GM19452 (cell line): ENCODE data around the gene SUZ12.
"Not testable (repeated sequence)": the region's sequence is repeated elsewhere in the genome, so short reads cannot be mapped to it uniquely, and the experiment has no call there.

ENCODE experiments used
- ATAC-seq: cut with Tn5 transposase; IDR thresholded peaks from one replicate; pipeline ENCODE4 v1.9.1; 2021; ENCODE audit not compliant: unreplicated experiment

SUZ12 gene

DNA sequence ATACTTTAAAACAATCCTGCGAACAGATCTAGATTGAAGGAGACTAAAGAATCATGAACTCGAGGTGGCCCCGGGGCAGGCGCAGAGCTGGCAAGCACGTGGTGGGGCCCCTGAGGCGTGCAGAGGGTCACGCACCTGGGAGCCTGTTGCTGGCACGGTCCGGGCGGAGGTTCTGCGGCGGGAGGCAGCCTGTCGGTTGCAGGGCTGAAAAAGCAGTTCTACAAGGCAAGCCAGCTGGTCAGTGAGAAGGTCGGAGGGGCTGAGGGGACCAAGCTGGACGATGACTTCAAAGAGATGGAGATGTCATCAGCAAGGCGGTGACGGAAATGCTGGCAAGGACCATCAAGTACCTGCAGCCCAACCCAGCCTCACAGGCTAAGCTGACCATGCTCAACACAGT, 103.4 kb downstream of the SUZ12 start:
- ATAC-seq: not testable (repeated sequence)

DNA sequence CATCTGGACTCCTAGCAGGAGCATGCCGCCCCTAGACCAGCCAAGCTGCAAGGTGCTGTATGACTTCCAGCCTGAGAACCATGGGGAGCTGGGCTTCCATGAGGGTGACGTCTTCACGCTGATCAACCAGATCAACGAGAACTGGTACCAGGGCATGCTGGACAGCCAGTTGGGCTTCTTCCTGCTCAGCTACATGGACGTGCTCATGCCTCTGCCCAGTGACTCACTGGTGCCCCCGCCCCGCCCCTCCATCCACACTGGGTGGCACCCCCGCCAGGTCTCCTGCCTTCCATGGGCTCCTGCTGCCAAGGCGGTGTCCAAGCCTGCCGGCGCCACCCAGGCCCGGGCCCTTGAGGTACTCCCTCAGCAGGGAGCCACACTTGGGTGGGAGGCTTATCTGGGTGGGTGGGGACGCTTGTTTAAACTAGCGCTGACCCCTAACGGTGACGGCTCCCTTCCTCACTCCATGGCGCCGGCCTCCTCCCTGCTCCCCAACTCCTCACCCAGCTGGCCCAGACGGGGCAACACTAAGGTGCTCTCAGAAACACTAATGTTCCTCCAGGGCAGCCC, 104.6 kb downstream of the SUZ12 start:
- ATAC-seq: not testable (repeated sequence)

DNA sequence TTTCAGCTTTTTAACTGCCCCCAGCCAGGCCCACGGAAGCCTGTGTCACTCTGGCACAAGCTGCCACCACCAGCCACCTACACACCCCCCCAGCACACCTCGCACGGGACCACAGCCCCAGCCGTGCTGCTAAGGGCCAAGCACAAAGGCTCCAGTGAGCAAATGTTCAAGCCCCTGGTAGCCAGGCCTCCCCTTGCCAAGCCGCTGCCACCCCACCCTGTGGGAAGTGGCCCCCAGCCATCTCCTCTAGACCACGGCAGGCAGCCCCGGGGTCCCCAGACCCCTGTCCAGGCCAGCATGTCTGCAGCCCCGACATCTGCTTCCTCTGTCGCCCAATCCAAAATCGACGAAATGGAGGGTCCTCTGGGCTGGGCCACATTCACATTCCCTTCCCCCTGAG, 105.5 kb downstream of the SUZ12 start:
- not testable (repeated sequence) for ATAC-seq

DNA sequence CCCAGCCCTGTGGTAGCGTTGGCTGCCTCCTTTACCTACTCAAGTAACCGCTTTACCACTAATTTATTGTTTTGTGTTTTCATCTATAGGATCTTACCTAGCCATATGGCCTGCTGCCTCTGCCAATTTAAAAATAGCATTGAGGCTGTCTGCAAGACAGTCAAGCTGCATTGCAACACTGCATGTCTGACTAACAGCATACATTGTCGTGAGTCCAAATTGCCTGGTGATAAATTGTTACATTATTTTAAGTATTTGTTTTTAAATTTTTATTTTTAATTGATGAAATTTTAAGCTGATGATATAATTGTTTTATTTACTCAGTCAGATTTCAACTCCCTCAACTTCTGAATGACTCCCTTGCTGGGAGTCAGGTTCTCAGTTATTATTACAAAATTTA, 108.8 kb downstream of the SUZ12 start:
- not testable (repeated sequence) for ATAC-seq

DNA sequence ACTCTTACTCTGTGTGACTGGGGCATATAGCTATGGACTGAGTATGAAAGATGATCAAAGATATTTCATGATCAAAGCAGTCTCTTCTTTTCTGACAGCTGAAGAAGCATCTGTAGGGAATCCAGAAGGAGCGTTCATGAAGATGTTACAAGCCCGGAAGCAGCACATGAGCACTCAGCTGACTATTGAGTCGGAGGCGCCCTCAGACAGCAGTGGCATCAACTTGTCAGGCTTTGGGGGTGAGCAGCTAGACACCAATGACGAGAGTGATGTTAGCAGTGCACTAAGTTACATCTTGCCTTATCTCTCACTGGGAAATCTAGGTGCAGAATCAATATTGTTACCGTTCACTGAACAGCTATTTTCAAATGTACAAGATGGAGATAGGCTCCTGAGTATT, 110.9 kb downstream of the SUZ12 start:
- ATAC-seq: not testable (repeated sequence)
